Panc1 (cell line): Measurements from ENCODE around the gene MREG.

Experiments
- CTCF ChIP-seq: fragments of 450-650 bp; IDR thresholded peaks from 2 replicates; pipeline ENCODE4 v1.5.1; 2017; ENCODE audit warnings: mild to moderate bottlenecking
- POLR2AphosphoS5 ChIP-seq: IDR thresholded peaks from 2 replicates; pipeline ENCODE4 v1.6.1; 2012; ENCODE audit warnings: mild to moderate bottlenecking, low read depth, low read length, moderate library complexity
- REST ChIP-seq, 2 experiments: IDR thresholded peaks; 2 replicates each; pipeline ENCODE4 v1.6.1; 2011 to 2012; ENCODE audit warnings: low read depth in 2 of 2, control low read depth in 1 of 2, low read length in 1 of 2, mild to moderate bottlenecking in 1 of 2, moderate library complexity in 1 of 2; ENCODE audit not compliant: insufficient read depth in 1 of 2
- SIN3A ChIP-seq: IDR thresholded peaks from 2 replicates; pipeline ENCODE4 v1.6.1; 2012; ENCODE audit warnings: low read depth, mild to moderate bottlenecking, low read length, moderate library complexity, borderline replicate concordance; ENCODE audit not compliant: insufficient read depth
- TCF7L2 ChIP-seq: IDR thresholded peaks from 2 replicates; pipeline ENCODE4 v1.6.1; 2011; ENCODE audit warnings: mild to moderate bottlenecking, low read depth, low read length, inconsistent platforms

GRCh38 chr2:216015722-216016464 is 2.5 kb upstream of the MREG start:
- no peak for TF ChIP-seq CTCF
- no peak for TF ChIP-seq POLR2AphosphoS5
- no peak for TF ChIP-seq REST (IDR thresholded peaks at IDR 0.05; ENCODE audit: insufficient read depth in 1 of 2, low read depth in 2 of 2, low read length in 1 of 2)
- TF ChIP-seq SIN3A: no peak
- no peak for TF ChIP-seq TCF7L2
